Sigmoid colon (tissue), 3 donors: ENCODE results near the gene CD44.

ENCODE experiments used
- CTCF ChIP-seq, 4 experiments: fragments of 450-650 bp in 3 of 4; fragments of 200-600 bp in 1 of 4; IDR thresholded peaks; one replicate each; pipeline ENCODE4 v1.5.1; 2016 to 2019; ENCODE audit warnings: antibody characterized with exemption in 4 of 4, mild to moderate bottlenecking in 3 of 4, moderate library complexity in 2 of 4
- POLR2A ChIP-seq, 2 donors: fragments of 450-650 bp; IDR thresholded peaks; one replicate each; pipeline ENCODE4 v1.6.1; 2016; ENCODE audit warnings: antibody characterized with exemption in 2 of 2, mild to moderate bottlenecking in 2 of 2, moderate library complexity in 2 of 2

GRCh38 chr11:35225946-35226520 lies 87.1 kb downstream of the CD44 start:
- TF ChIP-seq CTCF (IDR thresholded peaks at IDR 0.05), result no peak
- no peak for TF ChIP-seq POLR2A (IDR thresholded peaks at IDR 0.05)
